ENCODE data around the gene SLC6A6.

- TF ChIP-seq GATA2 (IDR thresholded peaks at IDR 0.05; ENCODE audit: low read depth, low read length) (no peak), GATA3 (IDR thresholded peaks at IDR 0.05; ENCODE audit: low read depth, low read length) (no peak)
These were observed 26.0 kb downstream of the SLC6A6 start for GRCh38 chr3:14428087-14429033.

All from SH-SY5Y (cell line).